H1 (cell line): ENCODE data around the gene SLC34A1. TPM values are rescaled to one million over a fixed set of nuclear protein-coding genes. Genes with fewer than 3 reads are reported as not detected.

Experiments used
- EP300 ChIP-seq, 2 experiments: IDR thresholded peaks; 1 replicate in 1 of 2; 2 replicates in 1 of 2; pipeline ENCODE4 v1.6.1; 2011 to 2012; ENCODE audit warnings: low read depth in 2 of 2, low read length in 2 of 2, mild to moderate bottlenecking in 2 of 2, borderline replicate concordance in 1 of 2, inconsistent platforms in 1 of 2, moderate library complexity in 1 of 2
- JUND ChIP-seq: IDR thresholded peaks from 2 replicates; pipeline ENCODE4 v1.6.1; 2011; ENCODE audit warnings: mild to moderate bottlenecking, improper control_type of control experiment, low read length
- RNF2 ChIP-seq: fragments of 200-900, 300-1000 bp; sonication (generic); IDR thresholded peaks from 2 replicates; pipeline ENCODE4 v1.7.1; 2016; ENCODE audit warnings: borderline replicate concordance, low read depth, mild to moderate bottlenecking, antibody characterized with exemption, low read length; ENCODE audit not compliant: poor library complexity, severe bottlenecking; ENCODE audit errors: missing control alignments
- SRF ChIP-seq: IDR thresholded peaks from 2 replicates; pipeline ENCODE4 v1.6.1; 2011; ENCODE audit warnings: mild to moderate bottlenecking, low read depth, low read length, moderate library complexity
- polyA plus RNA-seq, 7 experiments: library from polyadenylated mRNA; depleted of rRNA in 3 of 7; stranded (reverse) in 5 of 7; unstranded in 2 of 7; fragments of >200 nt in 5 of 7; fragments of 200-250 nt in 2 of 7; gene quantifications; 1 replicate in 5 of 7; 2 replicates in 1 of 7; 4 replicates in 1 of 7; pipeline versions ENCODE4 v1.2.1 to v1.2.3, GENCODE V29; 2011 to 2013; ENCODE audit warnings: missing spikeins in 2 of 7, mixed read lengths in 2 of 7
- total RNA-seq: library from RNA; stranded (reverse); fragmentation: NEBNext Ultra II Directional; extraction: Animal tissue kit (Norgen Biotek cat#: 25700); gene quantifications from 2 replicates; pipeline ENCODE4 v1.2.1, GENCODE V29; 2021
- TF ChIP-seq, protein P1 (sequence below): fragments of 300-600 bp; sonication (generic); IDR thresholded peaks from 2 replicates; pipeline ENCODE4 v1.7.1; 2012; ENCODE audit warnings: low read length, moderate library complexity, mild to moderate bottlenecking, inconsistent platforms; ENCODE audit not compliant: insufficient replicate concordance
- TF ChIP-seq, protein P2 (sequence below): IDR thresholded peaks from 2 replicates; pipeline ENCODE4 v1.6.1; 2012; ENCODE audit warnings: inconsistent platforms
- TF ChIP-seq, protein P3 (sequence below): IDR thresholded peaks from 2 replicates; pipeline ENCODE4 v1.6.1; 2012; ENCODE audit warnings: inconsistent platforms

Gene SLC34A1
- total and polyA plus RNA-seq, 2 of the 8 experiments (the other 6 are each of a cell fraction or from before 2014, with no cell fraction given) = not detected

DNA sequence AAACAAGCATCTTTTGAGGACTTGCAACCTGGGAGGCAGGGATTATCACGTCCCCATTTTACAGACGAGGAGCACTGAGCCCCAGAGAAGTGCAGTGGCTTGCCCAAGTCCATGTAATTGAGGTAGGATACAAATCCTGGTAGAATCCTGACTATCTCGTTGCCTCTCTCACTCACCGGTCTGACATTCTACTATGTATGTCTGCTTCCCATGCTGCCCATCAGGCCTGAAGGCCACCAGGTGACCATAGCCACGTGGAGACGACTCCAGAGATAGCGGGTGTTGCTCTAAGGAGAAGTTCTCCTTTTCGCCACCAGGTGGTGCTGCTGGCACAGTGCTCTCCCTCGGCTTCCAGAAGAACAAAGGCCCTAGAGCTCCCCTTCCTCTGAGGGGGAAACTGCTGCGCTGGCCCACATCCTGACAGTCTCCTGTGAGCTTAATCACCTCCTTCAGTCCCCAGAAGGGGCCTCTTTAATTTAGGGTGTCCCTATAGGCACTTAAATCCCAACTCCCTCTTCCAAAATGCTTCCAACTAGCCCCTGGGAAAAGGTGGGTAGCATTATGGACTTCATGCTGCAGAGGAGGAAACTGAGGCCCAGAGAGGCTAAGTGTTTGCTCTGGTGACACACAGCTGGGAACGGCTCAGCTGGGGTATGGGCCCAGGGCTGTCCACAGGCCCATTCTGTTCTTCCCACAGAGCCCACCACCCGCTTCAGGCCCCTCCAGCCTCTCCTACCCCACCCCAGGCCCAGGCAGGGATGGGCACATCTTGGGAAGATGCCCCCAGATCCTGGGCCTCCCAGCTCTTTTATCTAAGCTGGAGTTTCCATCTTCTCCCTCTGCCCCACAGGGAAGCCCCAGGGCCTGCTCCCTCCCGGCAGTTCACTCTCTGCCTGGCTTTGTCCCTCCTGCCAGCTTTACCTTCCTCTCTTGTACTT lies 6.4 kb downstream of the SLC34A1 start (continued):
- TF ChIP-seq, protein P1, sequence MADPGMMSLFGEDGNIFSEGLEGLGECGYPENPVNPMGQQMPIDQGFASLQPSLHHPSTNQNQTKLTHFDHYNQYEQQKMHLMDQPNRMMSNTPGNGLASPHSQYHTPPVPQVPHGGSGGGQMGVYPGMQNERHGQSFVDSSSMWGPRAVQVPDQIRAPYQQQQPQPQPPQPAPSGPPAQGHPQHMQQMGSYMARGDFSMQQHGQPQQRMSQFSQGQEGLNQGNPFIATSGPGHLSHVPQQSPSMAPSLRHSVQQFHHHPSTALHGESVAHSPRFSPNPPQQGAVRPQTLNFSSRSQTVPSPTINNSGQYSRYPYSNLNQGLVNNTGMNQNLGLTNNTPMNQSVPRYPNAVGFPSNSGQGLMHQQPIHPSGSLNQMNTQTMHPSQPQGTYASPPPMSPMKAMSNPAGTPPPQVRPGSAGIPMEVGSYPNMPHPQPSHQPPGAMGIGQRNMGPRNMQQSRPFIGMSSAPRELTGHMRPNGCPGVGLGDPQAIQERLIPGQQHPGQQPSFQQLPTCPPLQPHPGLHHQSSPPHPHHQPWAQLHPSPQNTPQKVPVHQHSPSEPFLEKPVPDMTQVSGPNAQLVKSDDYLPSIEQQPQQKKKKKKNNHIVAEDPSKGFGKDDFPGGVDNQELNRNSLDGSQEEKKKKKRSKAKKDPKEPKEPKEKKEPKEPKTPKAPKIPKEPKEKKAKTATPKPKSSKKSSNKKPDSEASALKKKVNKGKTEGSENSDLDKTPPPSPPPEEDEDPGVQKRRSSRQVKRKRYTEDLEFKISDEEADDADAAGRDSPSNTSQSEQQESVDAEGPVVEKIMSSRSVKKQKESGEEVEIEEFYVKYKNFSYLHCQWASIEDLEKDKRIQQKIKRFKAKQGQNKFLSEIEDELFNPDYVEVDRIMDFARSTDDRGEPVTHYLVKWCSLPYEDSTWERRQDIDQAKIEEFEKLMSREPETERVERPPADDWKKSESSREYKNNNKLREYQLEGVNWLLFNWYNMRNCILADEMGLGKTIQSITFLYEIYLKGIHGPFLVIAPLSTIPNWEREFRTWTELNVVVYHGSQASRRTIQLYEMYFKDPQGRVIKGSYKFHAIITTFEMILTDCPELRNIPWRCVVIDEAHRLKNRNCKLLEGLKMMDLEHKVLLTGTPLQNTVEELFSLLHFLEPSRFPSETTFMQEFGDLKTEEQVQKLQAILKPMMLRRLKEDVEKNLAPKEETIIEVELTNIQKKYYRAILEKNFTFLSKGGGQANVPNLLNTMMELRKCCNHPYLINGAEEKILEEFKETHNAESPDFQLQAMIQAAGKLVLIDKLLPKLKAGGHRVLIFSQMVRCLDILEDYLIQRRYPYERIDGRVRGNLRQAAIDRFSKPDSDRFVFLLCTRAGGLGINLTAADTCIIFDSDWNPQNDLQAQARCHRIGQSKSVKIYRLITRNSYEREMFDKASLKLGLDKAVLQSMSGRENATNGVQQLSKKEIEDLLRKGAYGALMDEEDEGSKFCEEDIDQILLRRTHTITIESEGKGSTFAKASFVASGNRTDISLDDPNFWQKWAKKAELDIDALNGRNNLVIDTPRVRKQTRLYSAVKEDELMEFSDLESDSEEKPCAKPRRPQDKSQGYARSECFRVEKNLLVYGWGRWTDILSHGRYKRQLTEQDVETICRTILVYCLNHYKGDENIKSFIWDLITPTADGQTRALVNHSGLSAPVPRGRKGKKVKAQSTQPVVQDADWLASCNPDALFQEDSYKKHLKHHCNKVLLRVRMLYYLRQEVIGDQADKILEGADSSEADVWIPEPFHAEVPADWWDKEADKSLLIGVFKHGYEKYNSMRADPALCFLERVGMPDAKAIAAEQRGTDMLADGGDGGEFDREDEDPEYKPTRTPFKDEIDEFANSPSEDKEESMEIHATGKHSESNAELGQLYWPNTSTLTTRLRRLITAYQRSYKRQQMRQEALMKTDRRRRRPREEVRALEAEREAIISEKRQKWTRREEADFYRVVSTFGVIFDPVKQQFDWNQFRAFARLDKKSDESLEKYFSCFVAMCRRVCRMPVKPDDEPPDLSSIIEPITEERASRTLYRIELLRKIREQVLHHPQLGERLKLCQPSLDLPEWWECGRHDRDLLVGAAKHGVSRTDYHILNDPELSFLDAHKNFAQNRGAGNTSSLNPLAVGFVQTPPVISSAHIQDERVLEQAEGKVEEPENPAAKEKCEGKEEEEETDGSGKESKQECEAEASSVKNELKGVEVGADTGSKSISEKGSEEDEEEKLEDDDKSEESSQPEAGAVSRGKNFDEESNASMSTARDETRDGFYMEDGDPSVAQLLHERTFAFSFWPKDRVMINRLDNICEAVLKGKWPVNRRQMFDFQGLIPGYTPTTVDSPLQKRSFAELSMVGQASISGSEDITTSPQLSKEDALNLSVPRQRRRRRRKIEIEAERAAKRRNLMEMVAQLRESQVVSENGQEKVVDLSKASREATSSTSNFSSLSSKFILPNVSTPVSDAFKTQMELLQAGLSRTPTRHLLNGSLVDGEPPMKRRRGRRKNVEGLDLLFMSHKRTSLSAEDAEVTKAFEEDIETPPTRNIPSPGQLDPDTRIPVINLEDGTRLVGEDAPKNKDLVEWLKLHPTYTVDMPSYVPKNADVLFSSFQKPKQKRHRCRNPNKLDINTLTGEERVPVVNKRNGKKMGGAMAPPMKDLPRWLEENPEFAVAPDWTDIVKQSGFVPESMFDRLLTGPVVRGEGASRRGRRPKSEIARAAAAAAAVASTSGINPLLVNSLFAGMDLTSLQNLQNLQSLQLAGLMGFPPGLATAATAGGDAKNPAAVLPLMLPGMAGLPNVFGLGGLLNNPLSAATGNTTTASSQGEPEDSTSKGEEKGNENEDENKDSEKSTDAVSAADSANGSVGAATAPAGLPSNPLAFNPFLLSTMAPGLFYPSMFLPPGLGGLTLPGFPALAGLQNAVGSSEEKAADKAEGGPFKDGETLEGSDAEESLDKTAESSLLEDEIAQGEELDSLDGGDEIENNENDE = no peak
- TF ChIP-seq, protein P2, sequence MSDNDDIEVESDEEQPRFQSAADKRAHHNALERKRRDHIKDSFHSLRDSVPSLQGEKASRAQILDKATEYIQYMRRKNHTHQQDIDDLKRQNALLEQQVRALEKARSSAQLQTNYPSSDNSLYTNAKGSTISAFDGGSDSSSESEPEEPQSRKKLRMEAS = peak; percentile 98
- TF ChIP-seq JUND (0 out of 2 replicates have a peak, but pooled peaks have one; percentile 14), RNF2 (no peak), EP300 (IDR thresholded peaks at IDR 0.05; ENCODE audit: borderline replicate concordance in 1 of 2, low read depth in 2 of 2, low read length in 2 of 2) (no peak), SRF (no peak)
- TF ChIP-seq, protein P3, sequence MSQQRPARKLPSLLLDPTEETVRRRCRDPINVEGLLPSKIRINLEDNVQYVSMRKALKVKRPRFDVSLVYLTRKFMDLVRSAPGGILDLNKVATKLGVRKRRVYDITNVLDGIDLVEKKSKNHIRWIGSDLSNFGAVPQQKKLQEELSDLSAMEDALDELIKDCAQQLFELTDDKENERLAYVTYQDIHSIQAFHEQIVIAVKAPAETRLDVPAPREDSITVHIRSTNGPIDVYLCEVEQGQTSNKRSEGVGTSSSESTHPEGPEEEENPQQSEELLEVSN = peak; percentile 76
